Bronchial epithelial cell (primary cell): Measurements from ENCODE around the gene URAD. TPM values are rescaled to one million over a fixed set of nuclear protein-coding genes. Genes with fewer than 3 reads are reported as not detected.
A peak's percentile ranks its signal among the peaks of the same experiment; 100 is the strongest.

ENCODE experiments used
- DNase-seq: peaks from one replicate; pipeline ENCODE4 v3.0.0-alpha.2; 2010; ENCODE audit warnings: low read depth
- FAIRE-seq: peaks from 2 replicates; lab custom pipeline; 2011; peaks lifted over from hg19 to GRCh38; lab: Jason Lieb, UNC
- H3K27me3 ChIP-seq: 2 replicates; pipeline ENCODE4 v1.5.1; 2011; ENCODE audit warnings: low read length; ENCODE audit not compliant: control insufficient read depth, insufficient read depth
- H3K36me3 ChIP-seq: 2 replicates; pipeline ENCODE4 v1.5.1; 2011; ENCODE audit warnings: low read length; ENCODE audit not compliant: control insufficient read depth, insufficient read depth
- H3K4me3 ChIP-seq: 2 replicates; pipeline ENCODE4 v1.5.1; 2011; ENCODE audit warnings: mild to moderate bottlenecking, low read depth, low read length, control low read depth
- CTCF ChIP-seq: IDR thresholded peaks from 2 replicates; pipeline ENCODE4 v1.5.1; 2011; ENCODE audit warnings: mild to moderate bottlenecking, moderate library complexity, low read length, control low read depth, inconsistent platforms; ENCODE audit not compliant: insufficient read depth, severe bottlenecking
- total RNA-seq: library from RNA; depleted of rRNA; stranded (reverse); fragments of >200 nt; gene quantifications from 2 replicates; pipeline ENCODE4 v1.2.1, GENCODE V29; 2014

Gene URAD
- total RNA-seq, 1 donor from 2014 or later = not detected

GRCh38 chr13:28002886-28003698, 14.6 kb upstream of the URAD start:
- DNase-seq (no peak), FAIRE-seq (no peak)
- no peaks in the 10 kb centered on the region for H3K36me3 ChIP-seq
- no peak for TF ChIP-seq CTCF
- no peaks in the 10 kb centered on the region for H3K27me3 ChIP-seq
- no peak overlapping the region for H3K4me3 ChIP-seq

GRCh38 chr13:28001837-28002473, 13.5 kb upstream of the URAD start:
- FAIRE-seq (no peak), DNase-seq (no peak)
- no peak for TF ChIP-seq CTCF
- Histone ChIP-seq H3K36me3 (no peaks in the 10 kb centered on the region), H3K27me3 (no peaks in the 10 kb centered on the region), H3K4me3 (no peak overlapping the region)

DNA sequence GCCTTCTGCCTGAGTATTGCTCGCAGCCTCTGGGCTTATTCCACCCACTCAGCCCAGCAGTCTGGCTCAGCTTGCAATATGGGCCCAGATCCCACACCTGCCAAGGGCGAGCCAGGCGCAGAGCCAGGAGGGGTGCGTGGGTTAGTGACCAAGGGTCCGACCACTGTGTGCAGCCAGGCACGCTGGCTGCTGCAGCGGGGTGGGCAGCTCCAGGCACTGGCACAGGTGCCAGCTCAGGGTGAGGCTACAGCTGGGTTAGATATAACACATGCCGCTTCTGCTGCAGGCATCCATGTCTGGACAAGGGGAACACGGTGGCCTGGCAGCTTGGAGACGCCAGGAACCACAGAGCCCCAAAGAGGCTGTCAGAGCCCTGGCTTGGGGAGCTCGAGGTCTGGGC, 12.6 kb upstream of the URAD start:
- Histone ChIP-seq H3K4me3 (no peak overlapping the region), H3K36me3 (no peaks in the 10 kb centered on the region), H3K27me3 (no peaks in the 10 kb centered on the region)
- no peak for TF ChIP-seq CTCF
- no peak for DNase-seq
- no peak for FAIRE-seq

DNA sequence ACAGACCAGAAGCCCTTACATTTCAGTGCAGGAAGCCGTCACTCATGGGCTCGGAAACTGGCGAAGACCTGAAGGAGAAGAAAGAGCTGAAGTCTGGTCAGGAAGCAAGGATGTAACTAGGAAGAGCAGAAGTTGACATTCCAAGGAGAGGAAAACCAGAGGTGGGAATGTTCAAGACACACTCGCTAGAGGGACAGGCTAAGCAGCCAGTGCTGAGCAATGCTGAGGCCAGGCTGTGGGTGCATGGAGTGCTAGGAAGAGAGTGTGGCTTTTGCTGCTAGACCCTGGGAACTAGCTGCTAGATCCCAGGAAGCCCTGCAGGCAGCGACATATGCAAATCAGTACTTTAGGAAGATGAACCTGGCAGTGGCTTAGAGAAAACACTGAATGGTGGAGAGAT, 12.1 kb upstream of the URAD start:
- Histone ChIP-seq H3K36me3 (no peaks in the 10 kb centered on the region), H3K4me3 (no peak overlapping the region), H3K27me3 (no peaks in the 10 kb centered on the region)
- no peak for TF ChIP-seq CTCF
- DNase-seq = no peak
- FAIRE-seq = no peak

- FAIRE-seq (no peak), DNase-seq (peak; percentile 32)
- Histone ChIP-seq H3K36me3 (no peaks in the 10 kb centered on the region), H3K27me3 (no peaks in the 10 kb centered on the region), H3K4me3 (no peak overlapping the region)
- peak; percentile 51 for TF ChIP-seq CTCF
These were observed 9.5 kb upstream of the URAD start for GRCh38 chr13:27997904-27998522.
